Left cardiac atrium (tissue), 4 donors: Measurements from ENCODE around the gene TJP3. TPM values are rescaled to one million over a fixed set of nuclear protein-coding genes. Genes with fewer than 3 reads are reported as not detected.

ENCODE experiments used
- ATAC-seq, 2 donors: fragments of 200-7000 bp; cut with Tn5 transposase; one replicate each; pipeline ENCODE4 v1.9.1; 2020; ENCODE audit warnings: mild to moderate bottlenecking in 2 of 2, moderate library complexity in 2 of 2
- DNase-seq: peaks from one replicate; pipeline ENCODE4 v3.0.0-alpha.2; 2020
- intact Hi-C, 2 donors: fragments of 100-400 bp; cut with DNase I; formaldehyde crosslinking; loops; one replicate each; pipeline versions ENCODE4 v1.14.1 to v1.15.1; 2022 to 2023
- total RNA-seq, 2 donors: library from RNA; stranded (reverse); fragmentation: NEBNext Ultra II Directional; extraction: Animal tissue kit (Norgen Biotek cat#: 25700); gene quantifications; one replicate each; pipeline ENCODE4 v1.2.1, GENCODE V29; 2021
- donor health status: DM: no; HTN: yes; CAD: no.
- donor health status: DM: no; HTN: yes; CAD: no; lungs with severe emphysema.
- donor health status: DM: yes; HTN: yes; CAD: no.
- donor health status: Dilated cardiomyopathy.

TJP3 gene
- total RNA-seq, 2 donors from 2014 or later, result 0.32 TPM; not detected in 1

DNA sequence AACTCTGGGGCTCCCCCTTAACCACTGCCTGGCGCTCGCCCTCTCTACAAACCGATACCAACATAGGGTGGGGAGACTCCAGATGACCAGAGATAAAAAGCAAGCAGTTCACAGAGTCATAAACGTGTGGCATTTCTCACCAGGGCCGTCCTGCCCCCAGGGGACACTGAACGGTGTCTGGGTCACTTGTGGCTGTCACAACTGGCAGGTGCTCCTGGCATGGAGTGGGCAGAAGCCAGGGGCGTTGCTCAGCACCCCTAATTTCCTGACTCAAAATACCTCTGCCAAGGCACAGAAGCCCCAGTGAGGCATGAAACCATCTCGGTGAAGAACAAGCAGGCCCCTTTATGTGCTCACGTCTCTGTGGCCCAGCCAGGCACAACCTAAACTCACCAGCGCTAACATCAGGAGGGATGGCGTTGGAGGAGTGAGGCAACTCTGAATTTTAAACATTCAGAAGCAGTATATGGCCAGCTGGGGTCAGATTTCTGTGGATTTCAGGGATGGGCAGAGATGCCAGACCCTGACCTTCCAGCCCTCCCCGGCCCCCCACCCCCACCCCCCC lies 9.7 kb upstream of the TJP3 start:
- peak in 1 of 2 donors; percentile 2 for ATAC-seq
- intact Hi-C loops, result no loop called here
- DNase-seq, result no peak

DNA sequence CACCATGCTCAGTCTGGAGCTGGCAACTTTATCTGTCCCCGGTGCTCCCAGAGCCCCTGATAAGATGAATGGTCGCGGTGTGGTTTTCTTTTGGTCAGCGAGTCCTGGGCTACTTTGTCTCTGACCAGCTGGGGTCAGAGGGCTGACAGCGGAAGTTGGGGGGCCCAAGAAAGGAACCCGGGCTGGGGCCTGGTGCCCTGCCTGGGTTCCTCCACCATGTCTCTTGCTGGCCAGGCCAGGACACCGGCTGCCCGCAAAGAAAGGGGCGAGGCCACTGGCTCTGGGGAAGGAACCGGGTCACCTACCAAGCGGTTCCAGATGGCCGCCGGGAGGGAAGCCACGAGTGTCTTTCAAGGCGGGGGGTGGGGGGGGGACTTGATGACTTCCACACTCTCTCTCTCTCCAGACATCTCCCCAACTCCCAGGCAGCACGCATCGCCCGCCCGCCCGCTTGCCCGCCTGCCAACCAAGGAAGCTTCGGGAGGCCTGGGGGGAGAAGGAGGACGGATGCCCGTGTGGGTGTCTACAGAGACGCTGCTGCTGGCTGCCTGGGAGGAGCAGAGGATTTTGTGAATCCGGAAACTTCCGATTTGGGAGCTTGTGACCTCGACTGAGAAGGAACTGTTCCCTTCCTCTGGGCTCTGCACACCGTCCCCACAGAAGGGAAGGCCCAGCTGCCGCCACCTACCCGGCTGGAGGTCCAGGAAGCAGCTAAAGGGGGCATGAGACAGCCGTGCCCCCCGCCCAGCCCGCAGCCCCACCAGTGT lies 9.0 kb upstream of the TJP3 start:
- intact Hi-C loops, result no loop called here
- DNase-seq (peak; percentile 64), ATAC-seq (peak; percentile 45 to 53)

DNA sequence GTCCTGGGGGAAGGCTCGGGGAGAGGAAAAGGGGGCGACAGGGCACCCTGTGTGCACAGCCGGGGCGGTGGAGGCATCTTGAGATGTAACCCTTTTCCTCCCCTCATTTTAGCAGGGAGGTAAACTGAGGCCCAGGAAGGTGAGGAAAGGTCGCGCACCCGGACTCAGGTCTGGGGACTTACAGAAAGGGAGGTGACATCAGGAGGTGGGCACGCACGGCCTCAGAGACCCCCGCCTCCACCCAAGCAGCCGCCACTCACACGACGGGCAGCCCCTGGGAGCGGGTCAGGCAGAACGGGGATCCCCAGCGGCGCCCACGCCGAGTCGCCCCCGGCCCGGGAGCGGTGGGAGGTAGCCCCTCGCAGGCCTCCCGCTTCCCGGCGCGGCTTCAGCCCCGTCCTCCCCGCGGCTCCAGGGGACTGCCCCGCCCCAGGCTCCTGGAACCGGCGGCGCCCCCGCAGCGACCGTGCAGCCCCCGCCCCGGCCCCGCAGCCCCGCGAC lies 8.4 kb upstream of the TJP3 start:
- ATAC-seq, result peak in 1 of 2 donors; percentile 4
- intact Hi-C loops, result loop anchor here (1.0 to 10.0 kb wide), 3 partner anchors 33 to 155 kb away; no protein-coding TSS in a partner anchor
- DNase-seq, result no peak

DNA sequence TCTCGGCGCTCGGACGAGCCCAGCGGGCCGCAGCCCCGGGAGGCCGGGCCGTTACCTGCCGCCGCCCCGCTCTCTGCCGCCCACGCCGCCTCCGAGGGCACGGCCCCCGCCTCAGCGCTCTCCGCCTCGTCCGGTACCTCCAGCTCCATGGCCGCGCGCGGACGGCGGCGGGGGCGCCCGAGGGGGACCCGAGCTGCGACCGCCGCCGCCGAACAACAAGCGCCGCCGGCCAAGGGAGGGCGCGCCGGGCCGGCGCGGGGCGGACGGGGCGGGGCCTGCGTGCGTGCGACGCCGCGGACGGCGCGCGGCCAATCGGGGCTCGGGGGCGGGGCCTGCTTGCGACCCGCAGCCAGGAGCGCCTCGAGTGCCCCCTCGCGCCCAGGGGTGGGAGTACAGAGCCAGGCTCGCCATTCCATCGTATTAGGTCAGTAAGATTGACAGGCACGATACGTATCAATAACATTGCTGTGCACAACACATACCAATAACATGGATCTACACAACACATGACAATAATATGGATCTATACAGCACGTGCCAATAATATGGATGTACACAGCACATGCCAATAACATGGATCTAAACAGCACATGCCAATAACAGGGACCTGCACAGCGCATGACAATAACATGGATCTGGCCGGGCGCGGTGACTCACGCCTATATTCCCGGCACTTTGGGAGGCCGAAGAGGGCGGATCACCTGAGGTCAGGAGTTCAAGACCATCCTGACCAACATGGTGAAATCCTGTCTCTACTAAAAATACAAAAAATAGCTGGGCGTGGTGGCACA lies 7.7 kb upstream of the TJP3 start, which contains the start of gene PIP5K1C:
Gene PIP5K1C, minus strand, starts transcription at position 227 of the 791 bp plus-strand sequence. Its CDS starts 78 bp downstream, at position 149.
- intact Hi-C loops, result loop anchor here (1.0 to 10.0 kb wide), 3 partner anchors 34 to 156 kb away; no protein-coding TSS in a partner anchor
- ATAC-seq (peak; percentile 91 to 96), DNase-seq (peak; percentile 92)

DNA sequence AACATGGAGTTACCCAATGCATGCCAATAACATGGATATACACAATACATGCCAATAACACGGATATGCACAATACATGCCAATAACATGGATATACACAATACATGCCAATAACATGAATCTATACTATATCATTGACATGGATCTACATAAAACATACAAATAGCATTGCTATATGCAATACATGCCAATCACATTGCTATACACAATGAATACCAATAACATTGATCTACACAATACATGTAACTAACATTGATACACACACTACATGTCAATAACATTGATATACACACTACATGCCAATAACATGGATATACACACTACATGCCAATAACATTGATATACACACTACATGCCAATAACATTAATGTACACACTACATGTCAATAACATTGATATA lies 7.0 kb upstream of the TJP3 start:
- DNase-seq (no peak), ATAC-seq (no peak)
- intact Hi-C loops, result loop anchor here (2.0 to 10.0 kb wide), 2 partner anchors 34 to 156 kb away; no protein-coding TSS in a partner anchor

DNA sequence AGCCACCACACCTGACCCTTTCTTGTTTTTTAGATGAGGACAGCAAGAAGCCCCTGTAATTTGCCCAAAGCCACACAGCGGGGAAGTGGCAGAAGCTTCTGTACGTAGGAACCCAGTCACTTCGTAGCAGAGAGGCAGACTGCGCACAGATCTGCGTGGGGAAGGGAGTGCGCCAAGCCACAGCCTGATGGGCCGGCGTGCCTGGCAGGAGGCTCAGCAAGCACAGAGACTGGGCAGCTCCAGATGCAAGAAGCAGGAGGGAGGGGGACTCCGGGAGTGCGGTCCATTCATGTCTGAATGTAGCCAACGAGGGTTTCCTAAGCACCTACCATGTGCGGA lies 347 bp upstream of the TJP3 start:
- ATAC-seq, result no peak
- intact Hi-C loops, result loop anchor here (10.0 kb wide), 1 partner anchor 163 kb away; no protein-coding TSS in a partner anchor
- DNase-seq, result no peak

DNA sequence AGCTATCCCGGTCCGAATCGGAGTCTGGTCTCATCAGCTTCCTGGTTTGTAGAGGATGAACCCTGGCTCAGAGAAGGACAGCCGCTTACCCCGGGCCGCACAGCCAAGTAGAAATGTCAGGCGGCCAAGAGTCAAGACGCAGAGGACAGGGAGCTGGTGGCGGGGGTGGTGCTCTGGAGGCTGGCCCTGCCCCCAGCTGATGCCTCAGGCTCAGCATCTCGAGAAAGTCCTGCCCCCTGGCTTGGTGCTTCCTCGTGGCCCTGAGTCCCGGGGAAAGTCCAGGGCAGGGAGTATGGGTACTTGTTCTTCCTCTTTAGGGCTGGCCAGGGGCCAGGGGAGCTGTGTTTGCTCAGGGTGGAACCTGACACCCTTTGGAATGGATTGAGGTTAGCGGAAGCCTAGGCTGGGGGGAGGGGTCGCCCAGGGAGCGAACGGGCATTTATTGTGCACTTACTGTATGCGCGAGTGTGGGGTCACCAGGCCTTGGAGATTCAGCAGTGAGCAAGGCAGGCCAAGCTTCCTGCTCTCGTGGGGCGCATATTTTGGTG lies 2.2 kb downstream of the TJP3 start:
- ATAC-seq (peak; percentile 72 to 75), DNase-seq (peak; percentile 70)
- intact Hi-C loops, result no loop called here

DNA sequence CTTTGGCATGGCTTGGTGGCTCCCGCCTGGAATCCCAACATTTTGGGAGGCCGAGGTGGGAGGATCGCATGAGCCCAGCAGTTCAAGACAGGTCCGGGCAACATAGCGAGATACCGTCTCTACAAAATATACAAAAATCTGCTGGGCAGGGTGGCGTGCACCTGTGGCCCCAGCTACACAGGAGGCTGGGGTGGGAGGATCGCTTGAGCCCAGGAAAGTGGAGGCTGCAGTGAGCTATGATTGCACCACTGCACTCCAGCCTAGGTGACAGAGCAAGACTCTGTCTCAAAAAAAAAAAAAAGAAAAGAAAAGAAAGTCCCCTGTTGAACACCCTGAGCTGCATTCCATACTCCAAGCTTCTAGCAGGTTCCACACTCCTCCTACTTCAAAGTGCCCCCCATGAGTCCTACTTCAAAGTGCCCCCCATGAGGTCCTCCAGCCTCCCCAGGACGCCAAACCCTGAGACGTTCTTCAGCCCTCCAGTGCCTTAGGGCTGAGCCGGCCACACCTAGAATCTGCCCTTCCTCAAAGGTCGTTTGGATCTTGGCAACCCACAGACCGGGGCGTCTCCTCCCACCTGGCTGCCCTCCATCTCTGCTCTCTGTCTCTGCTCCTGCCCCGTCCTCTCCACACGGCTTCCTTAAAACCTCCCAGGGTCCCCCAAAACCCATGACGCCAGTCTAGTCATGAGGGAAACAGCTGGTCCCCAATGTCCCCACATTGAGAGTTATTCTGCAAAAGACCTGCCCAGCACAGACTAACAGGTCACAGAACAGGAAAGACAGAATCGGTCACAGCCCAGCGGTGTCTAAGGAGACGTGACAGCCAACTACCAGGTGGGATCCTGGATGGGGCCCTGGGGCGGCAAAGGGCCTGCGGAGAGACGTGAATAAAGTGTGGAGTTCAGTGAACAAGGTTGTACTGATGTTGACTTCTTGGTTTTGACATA lies 4.8 kb downstream of the TJP3 start:
- DNase-seq, result no peak
- intact Hi-C loops, result no loop called here
- ATAC-seq, result peak in 1 of 2 donors; percentile 67

DNA sequence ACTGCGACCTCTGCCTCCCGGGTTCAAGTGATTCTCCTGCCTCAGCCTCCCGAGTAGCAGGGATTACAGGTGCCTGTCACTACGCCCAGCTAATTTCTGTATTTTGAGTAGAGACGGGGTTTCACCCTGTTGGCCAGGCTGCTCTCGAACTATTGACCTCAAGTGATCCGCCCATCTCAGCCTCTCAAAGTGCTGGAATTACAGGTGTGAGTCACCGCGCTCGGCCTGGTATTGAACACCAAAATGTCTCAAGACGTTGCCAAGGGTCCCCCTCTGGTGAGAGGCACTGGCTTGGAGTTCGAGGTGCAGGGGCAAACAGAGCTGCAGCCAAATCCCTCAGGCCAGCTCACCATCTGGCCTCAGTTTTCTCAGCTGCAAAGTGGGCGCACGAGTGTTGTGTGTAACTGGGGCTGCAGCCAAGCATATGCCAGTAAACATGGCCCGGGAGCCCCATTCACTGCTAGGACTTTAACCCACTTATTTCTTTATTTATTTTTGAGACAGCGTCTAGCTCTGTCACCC lies 8.0 kb downstream of the TJP3 start:
- intact Hi-C loops, result no loop called here
- no peak for ATAC-seq
- no peak for DNase-seq

DNA sequence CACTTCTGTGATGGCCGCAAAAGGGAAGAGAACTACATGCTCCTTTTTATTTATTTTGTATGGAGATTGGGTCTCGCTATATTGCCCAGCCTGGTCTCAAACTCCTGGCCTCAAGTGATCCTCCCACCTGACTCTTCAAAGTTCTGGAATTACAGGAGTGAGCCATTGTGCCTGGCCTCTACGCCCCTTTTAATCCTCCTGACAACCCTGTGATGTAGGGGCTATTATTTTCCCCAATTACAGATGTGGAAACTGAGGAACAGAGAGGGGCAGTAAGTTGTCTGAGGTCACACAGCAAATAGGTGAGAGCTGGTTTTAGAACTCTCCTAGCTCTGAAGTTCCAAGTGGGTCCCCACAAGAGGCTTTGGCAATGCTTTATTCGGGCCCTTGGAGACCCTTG lies 11.7 kb downstream of the TJP3 start:
- no peak for DNase-seq
- ATAC-seq, result no peak

DNA sequence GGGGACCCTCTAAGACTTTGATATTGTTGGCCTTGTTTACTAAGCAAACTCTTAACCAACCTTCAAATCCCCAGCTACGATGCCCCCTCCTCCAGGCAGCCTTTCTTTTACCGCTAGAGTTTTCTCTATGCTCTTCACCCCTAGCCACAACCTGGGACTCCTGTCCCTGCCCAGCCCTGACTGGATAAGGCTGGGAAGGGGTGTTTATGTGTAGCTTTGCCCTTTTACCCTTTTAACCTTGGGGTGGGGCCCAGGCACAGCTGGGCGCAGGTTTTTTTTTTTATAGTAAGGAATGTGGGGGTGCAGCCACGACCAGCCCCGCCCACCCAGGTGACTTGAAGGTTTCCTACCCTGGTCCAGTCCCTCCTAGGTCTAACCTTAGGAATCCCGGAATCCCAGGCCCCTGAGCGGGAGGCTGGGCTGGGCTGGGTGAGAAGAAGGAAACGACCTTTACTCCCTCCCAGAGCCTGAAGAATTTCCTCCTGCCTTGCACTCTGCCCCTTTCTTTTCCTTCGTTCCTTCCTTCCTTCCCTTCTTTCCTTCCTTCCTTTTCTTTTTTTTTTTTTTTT lies 12.2 kb downstream of the TJP3 start:
- ATAC-seq, result no peak
- intact Hi-C loops, result no loop called here

More for the DNA sequence above, 11.7 kb downstream of the TJP3 start:
- intact Hi-C loops, result no loop called here

DNA sequence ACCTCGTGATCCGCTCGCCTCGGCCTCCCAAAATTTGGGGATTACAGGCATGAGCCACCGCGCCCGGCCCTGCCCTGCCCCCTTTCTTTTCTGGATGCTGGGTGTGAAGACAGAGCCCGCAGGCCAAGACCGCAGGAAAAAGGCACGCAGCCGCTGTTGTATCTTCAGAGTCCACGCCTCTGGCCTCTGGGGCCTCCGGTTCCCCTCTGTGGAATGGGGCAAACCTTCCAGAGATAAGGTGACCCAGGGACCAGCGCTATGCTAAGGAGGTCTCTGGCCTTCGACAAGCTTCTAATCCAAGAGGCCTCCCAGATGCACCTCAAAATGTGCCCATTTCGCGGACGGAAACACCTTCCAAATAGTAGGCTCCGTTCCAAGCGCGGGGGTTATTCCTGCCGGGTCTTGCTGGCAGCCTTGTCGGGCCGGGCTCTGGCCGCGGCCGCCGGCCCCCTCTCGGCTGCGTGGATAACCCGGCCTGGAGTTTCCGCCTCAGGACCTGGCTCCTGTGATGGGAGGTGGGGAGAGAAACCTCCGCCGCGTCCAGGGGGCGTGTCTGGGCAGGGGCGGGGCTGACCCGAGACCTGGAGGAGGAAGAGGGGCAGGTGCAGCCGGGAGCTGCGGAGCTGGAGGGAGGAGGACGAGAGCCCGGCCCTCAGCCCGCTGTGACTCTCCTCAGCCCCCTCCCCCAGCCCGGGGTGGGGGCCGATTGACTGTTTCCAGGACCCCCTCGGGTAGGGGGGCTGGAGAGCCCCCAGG lies 13.1 kb downstream of the TJP3 start:
- intact Hi-C loops, result no loop called here
- peak; percentile 85 for DNase-seq
- ATAC-seq, result peak; percentile 88 to 90

More for the DNA sequence above, 12.2 kb downstream of the TJP3 start:
- DNase-seq, result no peak

DNA sequence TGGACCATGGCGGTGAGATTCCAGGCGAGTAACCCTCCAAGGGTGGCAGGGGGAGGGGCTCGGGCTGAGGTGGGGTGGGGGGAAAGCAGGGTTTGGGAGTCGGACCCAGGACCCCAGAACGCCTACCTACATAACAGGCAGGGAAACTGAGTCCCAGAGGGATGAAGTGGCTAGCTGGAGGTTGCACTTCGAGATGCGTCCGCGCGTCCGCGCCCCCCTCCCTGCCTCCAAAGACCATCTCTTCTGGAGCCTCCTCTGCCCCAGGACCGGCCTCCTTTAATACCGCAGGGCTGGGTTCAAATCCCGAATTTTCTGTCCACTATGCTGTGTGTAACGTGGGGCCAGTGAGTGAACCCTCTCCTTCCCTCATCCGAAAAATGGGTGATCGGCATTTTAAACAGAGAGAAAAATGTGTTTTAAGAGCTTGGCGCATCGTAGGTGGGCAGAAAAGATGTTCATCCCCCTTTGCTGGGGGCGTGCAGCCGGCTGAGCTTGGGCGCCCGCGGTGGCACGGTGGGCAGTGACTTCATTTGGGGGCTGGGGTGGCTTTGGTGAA lies 13.8 kb downstream of the TJP3 start:
- no peak for DNase-seq
- intact Hi-C loops, result no loop called here
- ATAC-seq, result peak in 1 of 2 donors; percentile 6

DNA sequence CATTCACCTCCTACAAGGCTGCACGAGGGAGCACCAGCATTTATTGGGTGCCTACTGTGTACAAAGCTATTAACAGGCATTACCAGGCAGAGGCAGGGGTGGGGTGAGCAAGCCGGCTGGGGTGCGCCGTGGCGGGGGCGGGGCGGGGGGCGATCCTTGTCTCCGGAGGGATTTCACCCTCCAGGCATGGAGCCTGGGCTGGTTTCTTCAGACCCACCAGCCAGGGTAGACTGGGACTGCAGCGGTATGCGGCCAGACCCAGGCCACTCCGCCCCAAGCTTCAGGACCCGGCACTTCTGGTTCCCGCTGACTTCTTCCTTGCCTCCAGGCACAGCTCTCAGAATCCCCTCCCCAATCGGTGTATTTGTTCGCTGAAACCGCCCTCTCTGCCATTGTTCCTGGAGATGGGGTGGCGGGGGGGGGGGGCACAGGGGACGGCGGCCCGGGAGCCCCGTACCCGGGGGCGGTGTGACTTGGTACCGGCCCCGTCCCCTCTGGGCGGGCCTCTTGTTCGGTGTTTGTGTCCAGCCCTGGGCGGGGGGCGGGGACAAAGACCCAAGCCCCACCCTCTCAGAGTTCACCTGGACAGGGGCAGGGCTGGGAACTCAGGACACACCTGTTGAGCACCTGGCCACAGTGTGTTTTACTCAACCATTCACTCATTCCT lies 14.4 kb downstream of the TJP3 start:
- intact Hi-C loops, result no loop called here
- ATAC-seq, result no peak
- DNase-seq, result no peak

DNA sequence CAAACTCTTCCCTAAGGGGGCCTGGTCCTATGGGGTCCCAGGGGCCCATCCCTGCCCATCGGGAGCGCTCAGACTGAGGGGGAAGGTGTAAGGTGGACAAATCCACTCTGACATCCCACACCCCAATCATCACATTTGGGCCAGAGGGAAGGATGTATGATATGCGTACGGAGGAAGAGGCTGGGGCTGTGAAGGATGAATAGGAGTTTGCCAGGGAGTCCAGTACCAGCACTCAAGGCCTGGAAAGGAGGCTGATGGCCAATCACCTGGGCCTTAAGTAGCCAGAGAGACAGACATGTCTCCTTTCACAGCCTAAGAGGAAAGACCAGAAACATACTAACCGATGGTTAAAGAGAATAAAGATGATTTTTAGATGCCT lies 14.9 kb downstream of the TJP3 start:
- ATAC-seq (no peak), DNase-seq (no peak)
- intact Hi-C loops, result no loop called here

DNA sequence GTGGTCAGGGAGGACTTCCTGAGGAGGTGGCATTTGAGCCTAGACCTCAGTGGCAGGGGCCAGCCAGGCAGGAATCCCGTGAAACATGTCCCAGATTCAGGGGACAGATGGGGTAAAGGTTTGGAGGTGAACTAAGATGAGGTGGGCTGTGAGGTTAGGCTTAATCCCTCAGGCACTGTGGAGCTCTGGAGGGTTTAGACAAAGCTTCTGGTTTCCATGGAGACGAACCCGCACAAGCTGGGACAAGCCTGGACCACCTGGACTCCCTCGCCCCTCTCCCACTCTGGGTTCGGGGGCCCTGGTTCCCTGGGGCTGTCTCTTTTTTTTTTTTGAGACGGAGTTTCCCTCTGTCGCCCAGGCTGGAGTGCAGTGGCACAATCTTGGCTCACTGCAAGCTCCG lies 15.7 kb downstream of the TJP3 start:
- DNase-seq (no peak), ATAC-seq (no peak)
- intact Hi-C loops, result no loop called here
